HepG2 (cell line): ENCODE measurements around the gene JMJD6. TPM values are rescaled to one million over a fixed set of nuclear protein-coding genes. Genes with fewer than 3 reads are reported as not detected.

Experiments used
- MATR3 ChIP-seq: sonication (generic); formaldehyde crosslinking; IDR thresholded peaks from 2 replicates; pipeline ENCODE4 v1.4.0; 2020; ENCODE audit warnings: missing genetic modification reagents
- RERE ChIP-seq: IDR thresholded peaks from 2 replicates; pipeline ENCODE4 v1.6.1; 2016; ENCODE audit warnings: low read depth, missing genetic modification reagents, missing compliant biosample characterization
- ZBTB43 ChIP-seq: sonication (generic); formaldehyde crosslinking; conservative IDR thresholded peaks from 2 replicates; pipeline ENCODE4 v1.4.0; 2020; ENCODE audit warnings: missing genetic modification reagents
- ZNF44 ChIP-seq: sonication (generic); formaldehyde crosslinking; IDR thresholded peaks from 2 replicates; pipeline ENCODE4 v1.5.1; 2020; ENCODE audit warnings: mild to moderate bottlenecking, missing genetic modification reagents
- ZNF556 ChIP-seq: sonication (generic); formaldehyde crosslinking; IDR thresholded peaks from 2 replicates; pipeline ENCODE4 v1.4.0; 2020; ENCODE audit warnings: mild to moderate bottlenecking, missing genetic modification reagents, borderline replicate concordance
- ZNF703 ChIP-seq: sonication (generic); formaldehyde crosslinking; IDR thresholded peaks from 2 replicates; pipeline ENCODE4 v1.5.1; 2020; ENCODE audit warnings: missing genetic modification reagents, mild to moderate bottlenecking, moderate library complexity, borderline replicate concordance
- polyA plus RNA-seq, 8 experiments: library from polyadenylated mRNA; depleted of rRNA in 3 of 8; stranded (reverse) in 7 of 8; unstranded in 1 of 8; fragments of >200 nt; fragmentation: Illumina TruSeq in 4 of 8; extraction: Trizol in 4 of 8; gene quantifications; 2 replicates each; pipeline versions ENCODE4 v1.2.1 to v1.2.3, GENCODE V29; 2011 to 2016; ENCODE audit warnings: low read depth in 4 of 8, missing spikeins in 1 of 8, mixed read lengths in 1 of 8; ENCODE audit not compliant: insufficient read depth in 1 of 8
- total RNA-seq, 5 experiments: library from RNA; depleted of rRNA; stranded (reverse); fragments of >200 nt; fragmentation: Illumina TruSeq; extraction: Trizol; gene quantifications; 2 replicates each; pipeline ENCODE4 v1.2.3, GENCODE V29; 2016; ENCODE audit warnings: low read depth in 1 of 5

Gene JMJD6
- total and polyA plus RNA-seq, 2 of the 13 experiments (the other 11 are each of a cell fraction or from before 2014, with no cell fraction given) = 33.6 to 41.0 TPM

- TF ChIP-seq RERE (no peak), ZNF703 (CRISPR knock-in tag) (no peak), ZNF44 (no peak), MATR3 (CRISPR knock-in tag) (no peak), ZNF556 (CRISPR knock-in tag) (no peak), ZBTB43 (no peak)
These were observed 36.5 kb downstream of the JMJD6 start (continued) for GRCh38 chr17:76689859-76690258.
